ENCODE data around the gene RAMP1. TPM values are rescaled to one million over a fixed set of nuclear protein-coding genes. Genes with fewer than 3 reads are reported as not detected.

Gene RAMP1
- total RNA-seq, 6 experiments from 2014 or later = 10.1 to 75.2 (median 37.5) TPM

GRCh38 chr2:237859082-237859433 lies 365 bp upstream of the RAMP1 start:
- H3K4me3 ChIP-seq = peak overlapping the region in 2 of 3 donors; percentile 58 to 63
- peaks cover 0 to 45% (median 13%) of the 10 kb centered on the region in 4 donors for H3K4me1 ChIP-seq

DNA sequence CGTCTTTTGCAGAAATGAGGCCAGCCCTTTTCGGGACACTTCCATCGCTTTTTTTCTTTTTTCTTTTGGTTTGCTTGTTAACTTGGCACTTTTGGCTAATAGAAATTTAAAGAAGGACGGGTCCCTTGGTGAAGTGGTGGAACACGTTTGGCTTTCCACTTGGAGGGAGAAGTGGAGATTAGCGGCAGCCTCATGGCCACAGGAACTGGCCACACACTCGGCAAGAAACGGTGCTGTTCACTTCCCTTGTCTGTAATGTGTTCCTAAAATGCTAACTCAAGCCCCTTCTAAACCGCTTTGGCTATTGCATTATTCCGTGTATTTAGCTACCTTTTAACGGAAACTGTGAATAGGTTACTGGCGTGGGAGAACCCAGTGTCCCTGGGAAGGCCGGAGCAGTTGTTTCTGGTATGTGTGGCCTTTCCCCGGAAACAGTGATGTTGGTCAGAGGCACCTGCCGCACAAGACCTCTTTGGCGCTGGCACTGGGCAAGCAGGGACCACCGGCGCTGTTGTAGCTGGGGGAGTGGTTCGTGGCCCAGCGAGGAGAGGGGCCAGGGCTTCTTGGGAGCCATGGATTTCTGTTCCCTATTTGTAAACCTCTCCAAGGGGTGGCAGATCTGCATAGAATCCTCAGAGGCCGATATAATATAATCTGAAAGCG lies 981 bp downstream of the RAMP1 start:
- DNase-seq = no peak
- H3K27me3 ChIP-seq = no peaks in the 10 kb centered on the region
- peaks cover 0 to 53% (median 13%) of the 10 kb centered on the region in 4 donors for H3K4me1 ChIP-seq
- no peaks in the 10 kb centered on the region for H3K36me3 ChIP-seq
- peak in 1 of 4 donors; percentile 15 for ATAC-seq
- intact Hi-C loops (cut with DNase I) = no loop called here
- 36% methylated on average over 21 of the region's 22 CpGs for WGBS (ENCODE audit: insufficient coverage, low coverage, low lambda C conversion rate, missing lambda C conversion rate)
- peak overlapping the region; percentile 45 to 88 (median 83) for H3K27ac ChIP-seq
- H3K4me3 ChIP-seq = peak overlapping the region; percentile 42 to 63 (median 58)
- no peak for TF ChIP-seq POLR2A (IDR thresholded peaks at IDR 0.05)
- TF ChIP-seq, protein P1, sequence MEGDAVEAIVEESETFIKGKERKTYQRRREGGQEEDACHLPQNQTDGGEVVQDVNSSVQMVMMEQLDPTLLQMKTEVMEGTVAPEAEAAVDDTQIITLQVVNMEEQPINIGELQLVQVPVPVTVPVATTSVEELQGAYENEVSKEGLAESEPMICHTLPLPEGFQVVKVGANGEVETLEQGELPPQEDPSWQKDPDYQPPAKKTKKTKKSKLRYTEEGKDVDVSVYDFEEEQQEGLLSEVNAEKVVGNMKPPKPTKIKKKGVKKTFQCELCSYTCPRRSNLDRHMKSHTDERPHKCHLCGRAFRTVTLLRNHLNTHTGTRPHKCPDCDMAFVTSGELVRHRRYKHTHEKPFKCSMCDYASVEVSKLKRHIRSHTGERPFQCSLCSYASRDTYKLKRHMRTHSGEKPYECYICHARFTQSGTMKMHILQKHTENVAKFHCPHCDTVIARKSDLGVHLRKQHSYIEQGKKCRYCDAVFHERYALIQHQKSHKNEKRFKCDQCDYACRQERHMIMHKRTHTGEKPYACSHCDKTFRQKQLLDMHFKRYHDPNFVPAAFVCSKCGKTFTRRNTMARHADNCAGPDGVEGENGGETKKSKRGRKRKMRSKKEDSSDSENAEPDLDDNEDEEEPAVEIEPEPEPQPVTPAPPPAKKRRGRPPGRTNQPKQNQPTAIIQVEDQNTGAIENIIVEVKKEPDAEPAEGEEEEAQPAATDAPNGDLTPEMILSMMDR (IDR thresholded peaks at IDR 0.05) = no peak
- no peaks in the 10 kb centered on the region for H3K9me3 ChIP-seq

More at GRCh38 chr2:237859082-237859433, 365 bp upstream of the RAMP1 start:
- no peaks in the 10 kb centered on the region for H3K27me3 ChIP-seq
- ATAC-seq (no peak), DNase-seq (no peak)
- WGBS (ENCODE audit: insufficient coverage, low coverage, low lambda C conversion rate, missing lambda C conversion rate) = no CpG with 5 or more reads among the region's 15 CpGs
- H3K9me3 ChIP-seq = no peaks in the 10 kb centered on the region
- peaks cover 0 to 2% (median 0%) of the 10 kb centered on the region in 4 donors for H3K36me3 ChIP-seq
- H3K27ac ChIP-seq = peak overlapping the region in 1 of 3 donors; percentile 88
- no peak for TF ChIP-seq POLR2A (IDR thresholded peaks at IDR 0.05)
- TF ChIP-seq, protein P1 (IDR thresholded peaks at IDR 0.05) = no peak
- intact Hi-C loops (cut with DNase I) = no loop called here

- Histone ChIP-seq H3K36me3 (no peaks in the 10 kb centered on the region), H3K9me3 (no peaks in the 10 kb centered on the region), H3K27ac (peak overlapping the region; percentile 45 to 88 (median 83)), H3K27me3 (no peaks in the 10 kb centered on the region), H3K4me1 (peaks cover 0 to 53% (median 13%) of the 10 kb centered on the region in 4 donors), H3K4me3 (no peak overlapping the region)
- ATAC-seq (peak; percentile 19 to 31 (median 26)), DNase-seq (no peak)
- TF ChIP-seq, protein P1 (IDR thresholded peaks at IDR 0.05) = no peak
- no peak for TF ChIP-seq POLR2A (IDR thresholded peaks at IDR 0.05)
- intact Hi-C loops (cut with DNase I) = no loop called here
- 57% methylated on average over 11 of the region's 11 CpGs for WGBS (ENCODE audit: insufficient coverage, low coverage, low lambda C conversion rate, missing lambda C conversion rate)
Observed at GRCh38 chr2:237861875-237862527, 2.6 kb downstream of the RAMP1 start.

- Histone ChIP-seq H3K27ac (peak overlapping the region in 2 of 3 donors; percentile 83 to 88), H3K4me1 (peaks cover 0 to 53% (median 13%) of the 10 kb centered on the region in 4 donors), H3K36me3 (no peaks in the 10 kb centered on the region), H3K4me3 (no peak overlapping the region), H3K9me3 (no peaks in the 10 kb centered on the region), H3K27me3 (no peaks in the 10 kb centered on the region)
- no peak for DNase-seq
- 93% methylated on average over 3 of the region's 8 CpGs for WGBS (ENCODE audit: insufficient coverage, low coverage, low lambda C conversion rate, missing lambda C conversion rate)
- ATAC-seq = no peak
- intact Hi-C loops (cut with DNase I) = no loop called here
- TF ChIP-seq POLR2A (IDR thresholded peaks at IDR 0.05) = no peak
- TF ChIP-seq, protein P1 (IDR thresholded peaks at IDR 0.05) = no peak
Observed at GRCh38 chr2:237862528-237862895, 3.1 kb downstream of the RAMP1 start.

Data from right lobe of liver (tissue), 6 donors.